ENCODE data around the gene THAP5.
"Not testable (repeated sequence)": the region's sequence is repeated elsewhere in the genome, so short reads cannot be mapped to it uniquely, and the experiment has no call there.

Gene THAP5

DNA sequence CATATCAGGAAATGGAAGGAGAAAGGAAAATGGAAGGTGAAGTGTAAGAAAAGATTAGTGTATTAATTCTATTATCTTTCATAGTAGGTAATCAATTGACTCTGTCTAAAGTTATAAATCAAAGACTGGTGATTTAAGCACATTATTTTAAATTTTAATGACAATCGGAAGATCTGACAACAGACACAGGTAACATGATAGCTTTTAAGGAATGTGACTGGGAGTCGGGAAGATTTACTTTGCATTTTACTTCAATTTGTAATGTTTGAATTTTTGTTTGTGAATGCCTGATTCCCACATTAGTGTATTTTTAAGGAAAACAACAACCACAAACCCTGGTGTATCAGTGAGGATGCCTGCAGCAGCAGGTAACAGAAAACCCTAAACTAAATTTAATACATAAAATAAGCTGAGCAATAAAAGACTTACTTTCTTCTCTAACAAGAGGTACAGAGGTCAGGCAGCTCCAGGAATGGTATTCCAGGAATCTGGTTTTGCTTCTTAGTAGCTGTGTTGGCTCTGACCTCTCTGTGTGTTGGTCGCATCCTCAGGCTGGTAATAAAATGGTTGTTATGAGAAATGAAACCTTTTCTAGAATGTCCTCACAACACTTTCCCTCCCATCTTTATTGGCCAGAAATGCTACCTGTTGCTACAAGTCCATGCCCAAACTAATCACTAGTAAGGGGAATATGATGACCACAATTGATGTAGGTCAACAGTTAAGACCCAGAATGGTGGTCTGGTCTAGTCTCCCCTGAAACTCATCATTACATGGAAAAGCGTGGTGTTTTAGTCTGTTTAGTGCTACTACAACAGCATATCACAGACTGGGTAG, 12.4 kb upstream of the THAP5 start:
- no peak for DNase-seq

DNA sequence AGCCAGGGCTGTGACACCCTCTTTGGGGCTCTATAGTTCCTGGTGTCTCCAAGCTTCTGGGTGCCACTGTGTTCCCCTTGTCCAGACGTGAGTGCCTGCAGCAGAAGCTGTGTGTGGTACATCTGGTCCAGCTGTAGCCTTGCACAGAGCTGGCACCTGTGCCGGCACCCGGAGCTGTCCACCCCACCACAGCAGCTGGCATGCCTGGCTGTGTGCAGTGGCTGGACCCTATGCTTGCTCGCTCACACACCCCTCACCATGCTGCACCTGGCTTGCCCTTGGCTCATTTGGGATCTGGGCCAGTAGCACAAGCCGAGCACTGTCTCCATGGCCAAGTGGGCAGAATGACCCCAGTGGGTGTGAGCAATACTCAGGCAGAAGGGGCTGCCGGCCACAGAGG, 10.8 kb upstream of the THAP5 start:
- DNase-seq = no peak

DNA sequence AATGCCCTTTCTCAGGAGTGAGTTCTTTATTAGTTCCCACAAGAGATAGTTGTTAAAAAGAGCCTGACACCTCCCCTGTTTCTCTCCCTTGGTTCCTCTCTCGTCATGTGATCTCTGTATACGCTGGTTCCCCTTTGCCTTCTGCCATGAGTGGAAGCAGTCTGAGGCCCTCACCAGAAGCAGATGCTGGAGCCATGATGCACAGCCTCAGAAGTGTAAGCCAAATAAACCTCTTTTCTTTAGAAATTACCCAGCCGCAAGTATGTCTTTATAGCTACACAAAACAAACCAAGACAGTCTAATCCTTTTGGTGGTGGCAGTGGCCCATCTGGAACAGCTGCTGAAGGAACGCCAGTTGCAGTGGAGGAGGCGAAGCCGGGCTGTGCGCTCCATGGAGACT, 9.4 kb upstream of the THAP5 start:
- no peak for DNase-seq

DNA sequence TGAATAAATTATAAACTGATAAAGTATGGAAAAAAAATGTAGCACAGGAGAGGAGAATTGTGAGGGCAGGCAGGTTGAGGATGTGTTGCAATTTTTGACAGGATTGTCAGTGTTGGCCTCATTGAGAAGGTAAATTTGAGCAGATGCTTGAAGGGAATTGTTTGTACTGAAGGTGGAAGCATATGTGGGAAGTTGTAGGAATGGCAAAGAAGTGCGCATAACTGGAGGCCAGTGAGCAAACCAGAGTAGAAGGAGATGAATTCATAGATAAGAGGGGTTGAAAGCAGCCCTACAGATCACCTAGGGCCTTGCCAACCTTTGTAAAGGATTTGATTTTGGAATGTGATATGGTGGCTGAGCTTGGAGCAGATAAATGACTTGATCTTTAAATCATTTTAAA, 6.6 kb upstream of the THAP5 start:
- no peak for DNase-seq

DNA sequence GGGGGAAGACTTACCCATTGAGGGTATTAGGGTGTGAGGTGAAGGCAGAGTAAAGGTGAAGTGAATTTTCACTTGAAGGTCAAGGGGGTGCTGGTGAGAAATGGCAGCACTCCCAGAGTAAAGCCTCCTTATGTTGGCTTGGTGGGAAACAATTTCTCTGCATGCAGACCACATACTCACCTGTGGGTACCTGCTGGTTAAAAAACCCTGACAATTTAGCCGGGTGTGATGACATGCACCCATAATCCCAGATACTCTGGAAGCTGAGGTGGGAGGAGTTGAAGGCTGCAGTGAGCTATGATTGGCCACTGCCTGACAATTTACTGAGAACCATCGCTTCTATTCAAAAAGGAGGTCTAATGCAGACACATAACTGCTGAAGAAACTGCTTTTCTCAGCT, 5.7 kb upstream of the THAP5 start:
- no peak for DNase-seq

DNA sequence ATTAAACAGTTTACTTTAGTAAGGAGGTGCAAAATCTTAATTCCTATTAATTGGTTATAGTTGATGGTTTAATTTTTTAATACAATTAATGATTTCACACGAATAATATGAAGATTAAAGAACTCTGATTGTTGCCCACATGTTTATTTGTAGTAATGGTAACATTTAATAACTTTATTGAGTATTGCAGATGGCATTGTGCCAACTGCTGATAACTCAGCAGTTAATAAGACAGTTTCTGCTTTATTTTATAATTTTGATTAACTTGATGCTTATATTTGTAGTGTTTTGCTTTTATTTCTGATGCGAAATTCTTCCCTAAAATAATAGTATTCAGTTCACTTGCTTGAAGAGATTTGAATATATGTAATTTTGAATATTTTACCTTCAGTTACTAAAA, 3.0 kb upstream of the THAP5 start:
- no peak for DNase-seq

DNA sequence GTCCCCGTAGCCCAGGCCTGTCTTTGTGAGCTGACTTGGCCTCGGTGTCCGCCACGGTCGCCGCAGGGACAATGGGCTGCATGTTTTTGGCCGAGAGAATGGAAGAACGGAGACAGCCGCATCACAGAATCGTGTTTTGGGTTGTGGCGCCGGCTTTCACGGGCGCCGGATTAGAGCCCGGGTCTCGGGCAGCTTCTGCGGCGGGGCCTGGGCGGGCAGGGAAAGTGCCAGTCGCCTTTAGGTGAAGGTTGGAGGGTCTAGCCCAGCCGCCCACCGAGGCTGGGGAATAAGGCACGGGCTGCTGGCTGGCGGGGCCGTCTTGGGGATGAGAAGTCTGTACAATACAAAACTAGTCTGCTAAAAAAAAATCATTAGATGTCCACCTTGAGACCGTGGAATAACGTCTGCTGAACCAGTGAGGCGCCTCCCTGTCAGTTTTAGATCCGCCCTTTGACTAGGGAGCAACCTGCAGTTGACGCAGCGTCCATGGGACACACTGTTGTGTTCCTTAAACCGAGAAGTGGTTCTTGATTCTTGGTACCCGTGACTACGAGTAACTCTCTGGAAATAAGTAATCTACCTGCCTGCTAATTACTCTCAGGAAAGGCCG, 745 bp upstream of the THAP5 start:
- peak; percentile 63 for DNase-seq

DNA sequence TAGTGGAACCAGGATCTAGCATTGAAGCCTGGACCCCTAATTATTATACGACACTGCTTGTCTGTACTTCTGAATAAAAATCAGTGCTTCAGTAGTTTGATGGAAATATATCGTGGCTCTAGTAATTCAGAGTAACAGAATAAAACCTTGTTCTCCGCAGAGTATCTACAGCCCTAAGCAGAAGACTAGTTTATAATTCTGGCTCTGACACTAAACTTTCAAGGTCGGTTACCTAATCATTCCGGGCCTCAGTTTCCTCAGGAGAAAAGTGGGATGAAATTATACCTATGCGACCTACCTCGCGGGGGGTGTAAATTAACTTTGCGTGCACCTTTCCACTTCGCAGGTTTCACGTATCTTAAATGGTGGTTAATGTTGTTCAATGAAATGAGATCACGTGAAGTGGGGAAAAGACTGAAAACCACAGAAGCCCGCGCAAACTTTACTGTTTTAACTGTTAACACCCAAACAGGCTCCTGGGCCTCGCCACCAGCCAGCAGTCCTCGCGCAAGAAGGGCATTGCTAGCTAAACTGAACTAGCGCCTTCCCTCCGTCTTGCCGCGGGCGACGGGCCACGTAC, 615 bp downstream of the THAP5 start:
- no peak for DNase-seq

DNA sequence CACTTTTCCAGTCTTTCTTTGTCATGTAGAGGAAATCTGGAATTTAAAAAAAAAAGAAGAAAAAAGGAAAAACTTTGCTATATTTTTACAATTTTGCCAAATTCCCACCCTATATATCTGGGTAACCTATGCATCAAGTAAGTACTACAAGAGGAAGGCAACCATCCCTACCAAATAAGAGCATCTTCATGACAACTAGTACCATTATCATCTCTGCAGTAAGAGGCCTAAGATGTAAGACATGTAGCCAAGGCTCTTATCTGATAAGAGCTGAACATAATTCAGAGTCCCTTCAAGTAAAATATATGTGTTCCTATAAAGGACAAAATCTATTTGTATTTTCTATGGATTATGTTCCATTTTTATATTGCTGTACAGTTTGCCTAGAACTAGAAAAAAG, 3.5 kb downstream of the THAP5 start:
- DNase-seq = no peak

DNA sequence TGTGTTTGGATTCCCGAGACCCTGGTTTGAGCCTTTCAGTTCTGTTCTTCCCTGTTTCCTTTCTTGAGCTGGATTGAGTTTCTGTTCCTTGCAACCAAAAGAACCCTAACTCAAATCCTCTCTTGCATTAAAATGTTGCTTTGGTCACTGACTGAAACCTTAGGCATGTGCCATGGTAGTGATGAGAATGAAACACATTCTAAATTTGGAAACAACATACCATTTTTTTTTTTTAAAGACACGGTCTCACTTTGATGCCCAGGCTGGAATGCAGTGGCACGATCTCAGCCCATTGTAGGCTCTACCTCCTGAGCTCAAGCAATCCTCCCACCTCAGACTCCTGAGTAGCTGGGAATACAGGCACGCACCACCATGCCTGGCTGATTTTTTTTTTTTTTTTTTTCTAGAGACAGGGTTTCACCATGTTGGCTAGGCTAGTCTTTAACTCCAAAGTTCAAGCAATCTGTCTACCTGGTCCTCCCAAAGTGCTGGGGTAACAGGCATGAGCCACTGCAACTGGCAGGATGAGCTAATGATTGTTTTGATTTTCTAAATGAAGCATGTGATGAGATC, 8.4 kb downstream of the THAP5 start:
- no peak for DNase-seq

DNA sequence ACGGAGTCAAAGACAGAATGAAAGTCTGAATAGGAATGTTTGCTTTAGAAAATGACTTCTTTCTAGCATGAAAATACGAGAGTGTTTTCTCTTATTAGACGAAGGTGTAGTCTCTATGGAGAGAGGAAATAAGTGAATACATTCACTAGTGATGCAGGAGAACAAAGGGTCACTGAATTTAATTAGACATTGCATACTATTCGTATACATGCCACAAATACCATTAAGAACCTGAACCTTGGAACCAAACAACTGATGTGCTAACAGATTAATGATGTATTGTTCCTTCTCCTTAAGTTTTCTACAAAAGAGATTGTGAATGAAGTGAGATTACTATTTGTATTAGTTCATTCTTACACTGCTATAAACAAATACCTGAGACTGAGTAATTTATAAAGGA, 10.3 kb downstream of the THAP5 start:
- DNase-seq = no peak

DNA sequence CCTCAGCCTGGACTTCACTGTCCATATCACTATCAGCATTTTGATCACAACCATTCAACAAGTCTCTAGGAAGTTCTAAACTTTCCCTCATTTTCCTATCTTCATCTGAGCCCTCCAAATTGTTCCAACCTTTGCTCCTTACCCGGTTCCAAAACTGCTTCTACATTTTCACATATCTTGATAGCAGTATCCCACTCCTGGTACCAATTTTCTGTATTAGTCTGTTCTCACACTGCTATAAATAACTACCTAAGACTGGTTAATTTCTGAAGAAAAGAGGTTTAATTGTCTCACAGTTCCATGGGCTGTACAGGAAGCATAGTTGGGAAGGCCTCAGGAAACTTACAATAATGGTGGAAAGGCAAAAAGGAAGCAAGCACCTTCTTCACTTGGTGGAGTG, 11.9 kb downstream of the THAP5 start:
- DNase-seq = no peak

DNA sequence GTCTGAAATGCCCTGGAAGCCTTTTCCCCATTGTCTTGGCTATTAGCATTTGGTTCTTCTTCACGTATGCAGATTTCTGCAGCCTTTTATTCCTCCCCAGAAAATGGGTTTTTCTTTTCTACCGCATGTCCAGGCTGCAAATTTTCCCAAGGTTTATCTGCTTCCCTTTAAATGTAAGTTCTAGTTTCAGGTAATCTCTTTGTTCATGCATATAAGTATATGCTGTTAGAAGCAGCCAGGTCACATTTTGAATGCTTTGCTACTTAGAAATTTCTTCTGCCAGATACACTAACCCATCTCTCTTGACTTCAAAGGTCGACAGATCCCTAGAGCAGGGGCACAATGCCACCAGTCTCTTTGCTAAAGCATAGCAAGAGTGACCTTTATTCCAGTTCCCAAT, 12.3 kb downstream of the THAP5 start:
- DNase-seq = no peak

DNA sequence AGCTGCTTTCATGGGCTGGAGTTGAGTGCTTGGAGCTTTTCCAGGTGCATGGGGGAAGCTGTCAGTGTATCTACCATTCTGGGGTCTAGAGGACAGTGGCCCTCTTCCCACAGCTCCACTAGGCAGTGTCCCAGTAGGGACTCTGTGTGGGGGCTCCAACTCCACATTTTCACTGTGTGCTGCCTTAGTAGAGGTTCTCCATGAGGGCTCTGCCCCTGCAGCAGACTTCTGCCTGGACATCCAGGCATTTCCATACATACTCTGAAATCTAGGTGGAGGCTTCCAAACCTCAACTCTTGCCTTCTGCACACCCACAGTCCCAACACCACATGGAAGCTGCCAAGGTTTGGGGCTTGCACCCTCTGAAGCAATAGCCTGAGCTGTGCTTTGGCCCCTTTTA, 12.8 kb downstream of the THAP5 start:
- DNase-seq = not testable (repeated sequence)

DNA sequence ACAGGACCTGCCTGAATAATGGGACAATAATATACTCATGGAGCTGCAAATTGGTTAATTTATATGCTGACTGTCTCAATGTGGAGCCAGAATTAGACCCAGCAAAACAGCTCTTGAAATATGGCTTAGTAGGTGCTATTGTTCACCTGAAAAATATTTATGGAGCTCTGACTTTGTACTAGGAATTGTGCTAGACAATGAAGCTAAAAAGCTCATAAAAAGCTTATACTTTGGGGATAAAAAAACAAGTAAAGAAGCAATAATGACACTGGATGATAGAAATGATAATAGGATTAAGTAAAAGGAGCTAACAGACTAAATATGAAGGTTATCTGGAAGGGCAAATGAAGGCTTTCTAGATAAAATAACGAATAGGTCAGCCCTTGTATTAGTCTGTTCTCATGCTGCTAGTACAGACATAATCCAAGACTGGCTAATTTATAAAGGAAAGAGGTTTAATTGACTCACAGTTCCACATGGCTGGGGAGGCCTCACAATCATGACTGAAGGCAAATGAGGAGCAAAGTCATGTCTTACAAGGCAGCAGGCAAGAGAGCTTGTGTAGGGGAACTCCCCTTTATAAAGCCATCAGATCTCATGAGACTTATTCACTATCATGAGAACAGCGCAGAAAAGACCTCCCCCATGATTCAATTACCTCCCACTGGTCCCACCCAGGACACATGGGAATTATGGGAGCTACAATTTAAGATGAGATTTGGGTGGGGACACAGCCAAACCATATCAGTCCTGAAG, 21.2 kb downstream of the THAP5 start:
- DNase-seq = not testable (repeated sequence)

DNA sequence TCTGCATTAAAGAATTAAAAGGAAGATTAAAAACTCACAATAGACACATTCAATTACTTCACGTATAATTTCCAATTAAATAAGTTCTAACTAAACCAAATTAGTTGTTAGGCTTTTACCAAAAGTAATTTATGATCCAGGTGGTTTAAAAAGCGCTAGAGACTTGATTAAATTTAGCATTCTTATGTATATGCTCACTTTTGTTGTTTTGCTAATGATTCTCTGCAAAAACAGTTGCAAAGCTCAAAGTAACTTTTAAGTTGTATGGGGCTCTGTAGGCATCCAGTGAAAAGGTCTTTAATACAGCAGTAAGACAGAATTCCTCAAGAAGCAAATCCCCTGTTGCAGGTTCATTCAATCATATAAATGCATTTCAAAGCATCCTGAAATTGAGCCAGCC, 28.0 kb downstream of the THAP5 start:
- no peak for DNase-seq

DNA sequence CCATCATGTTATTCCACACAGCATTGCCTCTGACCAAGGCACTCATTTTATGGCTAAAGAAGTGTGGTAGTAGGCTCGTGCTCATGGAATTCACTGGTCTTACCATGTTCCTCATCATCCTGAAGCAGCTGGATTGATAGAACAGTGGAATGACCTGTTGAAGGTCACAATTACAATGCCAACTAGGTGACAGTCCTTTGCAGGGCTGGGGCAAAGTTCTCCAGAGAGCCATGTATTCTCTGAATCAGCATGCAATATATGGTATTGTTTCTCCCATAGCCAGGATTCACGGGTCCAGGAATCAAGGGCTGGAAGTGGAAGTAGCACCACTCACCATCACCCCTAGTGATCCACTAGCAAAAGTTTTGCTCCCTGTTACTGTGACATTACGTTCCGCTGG, 30.8 kb downstream of the THAP5 start:
- not testable (repeated sequence) for DNase-seq

DNA sequence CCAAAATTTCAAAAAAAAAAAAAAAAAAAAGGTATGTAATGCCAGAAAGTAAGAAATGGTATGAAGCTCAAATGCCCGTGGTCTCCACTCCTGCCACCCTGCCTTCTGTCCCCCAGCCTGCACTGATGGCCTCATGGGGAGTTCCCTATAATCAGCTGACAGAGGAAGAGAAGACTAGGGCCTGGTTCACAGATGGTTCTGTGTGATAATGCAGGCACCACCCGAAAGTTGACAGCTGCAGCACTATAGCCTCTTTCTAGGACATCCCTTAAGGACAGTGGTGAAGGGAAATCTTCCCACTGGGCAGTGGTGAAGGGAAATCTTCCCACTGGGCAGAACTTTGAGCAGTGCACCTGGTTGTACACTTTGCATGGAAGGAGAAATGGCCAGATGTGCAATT, 31.3 kb downstream of the THAP5 start:
- DNase-seq = peak; percentile 77

DNA sequence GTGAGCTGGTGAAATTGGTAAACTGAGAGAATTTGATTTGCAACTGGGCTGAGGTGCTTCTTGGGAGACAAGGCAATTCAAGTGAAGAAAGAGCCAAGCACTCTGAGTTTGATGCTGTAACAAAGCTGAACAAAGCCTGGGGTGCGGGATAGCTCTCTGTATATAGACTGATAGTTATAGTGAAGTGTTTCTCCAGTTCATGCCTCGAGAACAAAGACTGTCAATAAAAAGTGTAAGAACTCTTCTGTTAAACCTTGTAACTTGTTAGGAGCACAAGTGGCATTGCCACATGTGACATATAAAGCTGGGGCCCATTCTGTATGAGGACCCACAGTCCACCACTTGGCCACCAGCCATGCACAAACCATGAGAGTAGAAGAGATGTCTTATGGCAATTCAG, 32.3 kb downstream of the THAP5 start:
- DNase-seq = no peak

DNA sequence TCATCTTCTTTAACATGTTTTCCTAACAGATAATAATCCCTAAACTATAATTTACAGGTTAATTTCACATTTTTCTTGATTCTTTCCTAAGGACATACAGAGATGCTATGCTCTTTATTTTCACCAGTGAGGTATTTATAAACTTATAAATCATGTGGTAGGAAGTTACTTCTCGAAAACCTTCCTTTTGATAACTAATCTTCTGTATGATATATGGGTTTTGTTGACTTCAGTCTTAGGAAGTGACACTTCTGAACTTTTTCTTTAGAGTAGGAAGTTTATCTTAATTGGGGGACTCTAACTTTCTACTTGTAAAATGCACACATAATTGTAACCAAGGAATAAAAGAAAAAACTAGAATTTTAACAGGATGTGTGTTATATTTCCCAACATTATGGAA, 33.8 kb downstream of the THAP5 start:
- peak; percentile 20 for DNase-seq

DNA sequence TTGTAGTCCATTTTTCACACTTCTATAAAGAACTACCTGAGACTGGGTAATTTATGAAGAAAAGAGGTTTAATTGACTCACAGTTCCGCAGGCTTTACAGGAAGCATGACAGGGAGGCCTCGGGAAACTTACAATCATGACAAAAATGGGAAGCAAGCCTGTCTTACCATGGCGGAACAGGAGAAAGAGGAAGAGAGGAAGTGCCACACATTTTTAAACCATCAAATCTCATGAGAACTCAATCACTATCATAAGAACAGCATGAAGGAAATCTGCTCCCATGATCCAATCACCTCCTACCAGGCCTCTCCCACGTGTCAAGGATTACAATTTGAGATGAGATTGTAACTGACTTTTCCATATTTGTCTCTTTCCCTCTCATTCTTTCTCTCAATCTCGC, 34.2 kb downstream of the THAP5 start:
- peak; percentile 5 for DNase-seq

DNA sequence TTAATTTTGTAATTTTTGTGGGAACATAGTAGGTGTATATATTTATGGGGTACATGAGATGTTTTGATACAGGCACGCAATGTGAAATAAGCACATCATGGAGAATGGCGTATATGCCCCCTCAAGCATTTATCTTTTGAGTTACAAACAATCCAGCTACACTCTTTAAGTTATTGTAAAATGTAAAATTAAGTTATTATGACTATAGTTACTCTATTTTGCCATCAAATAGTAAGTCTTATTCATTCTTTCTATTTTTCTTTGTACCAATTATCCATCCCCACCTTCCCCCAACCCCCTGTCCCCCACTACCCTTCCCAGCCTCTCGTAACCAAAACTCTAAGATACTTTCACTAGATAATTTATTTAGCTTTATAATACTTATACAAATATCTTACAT, 35.8 kb downstream of the THAP5 start:
- no peak for DNase-seq

DNA sequence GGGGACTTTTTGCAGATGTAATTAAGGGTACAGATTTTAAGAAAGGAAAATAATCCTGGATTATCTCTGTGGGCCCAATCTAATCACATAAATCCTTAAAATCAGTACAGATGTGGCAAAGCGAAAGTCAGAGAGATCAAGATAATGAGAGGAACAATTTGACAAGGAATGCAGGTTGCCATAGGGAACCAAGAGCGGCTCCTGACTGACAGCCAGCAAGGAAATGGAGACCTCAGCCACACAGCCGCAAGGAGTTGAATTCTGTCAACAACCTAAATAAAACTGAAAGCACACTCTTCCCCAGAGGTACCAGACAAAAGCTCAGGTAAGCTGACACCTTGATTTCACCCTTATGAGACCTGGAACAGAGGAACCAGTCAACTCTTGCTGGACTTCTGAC, 40.2 kb downstream of the THAP5 start:
- no peak for DNase-seq
